ENCODE results near the gene DMD. TPM values are rescaled to one million over a fixed set of nuclear protein-coding genes. Genes with fewer than 3 reads are reported as not detected.

The DMD gene
- total RNA-seq, 2 experiments from 2014 or later, result 0.20 to 0.47 TPM

DNA sequence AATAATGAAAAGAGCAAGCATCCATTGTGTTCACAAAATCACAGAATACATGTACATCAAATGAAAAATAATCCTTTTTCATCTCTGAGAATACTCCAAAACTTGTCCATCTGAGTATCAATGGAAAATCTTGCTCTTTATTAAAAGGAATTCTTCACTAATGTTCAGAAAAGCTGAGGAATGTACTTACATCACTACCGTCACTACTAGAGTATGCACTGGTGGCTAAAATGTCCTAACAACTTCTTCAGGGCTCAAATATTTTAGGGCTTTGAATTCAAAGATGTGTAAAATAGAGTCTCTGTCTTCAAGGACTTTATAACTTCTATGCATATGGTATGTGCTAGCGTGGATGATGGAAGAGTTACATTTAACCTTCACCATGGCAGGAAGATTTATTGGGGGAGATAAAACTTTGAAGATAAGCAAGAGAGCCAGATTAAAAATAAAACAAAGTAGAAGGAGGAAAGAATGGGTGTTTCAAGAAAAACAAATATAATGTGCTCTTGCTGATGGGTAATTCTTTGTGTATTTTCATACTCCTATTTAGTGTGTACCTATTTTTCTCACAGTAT lies 55.1 kb downstream of the DMD start:
- intact Hi-C loops (cut with DNase I, micrococcal nuclease), result no loop called here
- H3K27me3 Mint-ChIP-seq, result no peaks in the 10 kb centered on the region
- no peak for ATAC-seq (ENCODE audit: poor library complexity)

GRCh38 chrX:33149580-33149979 lies 61.8 kb downstream of the DMD start:
- H3K27me3 ChIP-seq (ENCODE audit: control insufficient read depth in 1 of 2, insufficient read depth in 2 of 2, low read length in 2 of 2), result no peaks in the 10 kb centered on the region
- CTCF ChIA-PET, result no interaction called here
- Mint-ChIP-seq H3K4me1 (ENCODE audit: low read depth) (no peaks in the 10 kb centered on the region), H3K9me3 (no peaks in the 10 kb centered on the region), H3K36me3 (ENCODE audit: low read depth) (no peaks in the 10 kb centered on the region), H3K27ac (no peak overlapping the region), H3K27me3 (no peaks in the 10 kb centered on the region), H3K4me3 (no peak overlapping the region)
- H3K4me1 ChIP-seq (ENCODE audit: insufficient read depth, low read length), result no peaks in the 10 kb centered on the region
- H3K4me3 ChIP-seq (ENCODE audit: low read length), result no peak overlapping the region
- no peaks in the 10 kb centered on the region for H3K9me3 ChIP-seq (ENCODE audit: control insufficient read depth in 1 of 2, insufficient read depth in 1 of 2, low read length in 2 of 2)
- no peak overlapping the region for H3K27ac ChIP-seq (ENCODE audit: low read depth in 1 of 2, low read length in 2 of 2)
- no peaks in the 10 kb centered on the region for H3K36me3 ChIP-seq (ENCODE audit: insufficient read depth, low read length)
- DNase-seq (no peak), ATAC-seq (ENCODE audit: poor library complexity) (no peak)
- intact Hi-C loops (cut with DNase I, micrococcal nuclease), result no loop called here
- no peak for TF ChIP-seq CTCF (IDR thresholded peaks at IDR 0.05)
- POLR2A ChIA-PET, result no interaction called here

More for the DNA sequence above, 55.1 kb downstream of the DMD start:
- Histone ChIP-seq H3K27me3 (ENCODE audit: control insufficient read depth in 1 of 2, insufficient read depth in 2 of 2, low read length in 2 of 2) (no peaks in the 10 kb centered on the region), H3K4me1 (ENCODE audit: insufficient read depth, low read length) (no peaks in the 10 kb centered on the region), H3K27ac (ENCODE audit: low read depth in 1 of 2, low read length in 2 of 2) (no peak overlapping the region), H3K4me3 (ENCODE audit: low read length) (no peak overlapping the region), H3K36me3 (ENCODE audit: insufficient read depth, low read length) (no peaks in the 10 kb centered on the region), H3K9me3 (ENCODE audit: control insufficient read depth in 1 of 2, insufficient read depth in 1 of 2, low read length in 2 of 2) (no peaks in the 10 kb centered on the region)
- ChIA-PET CTCF (no interaction called here), POLR2A (no interaction called here)
- no peak for TF ChIP-seq CTCF (IDR thresholded peaks at IDR 0.05)
- no peak overlapping the region for H3K4me3 Mint-ChIP-seq
- no peak overlapping the region for H3K27ac Mint-ChIP-seq
- no peaks in the 10 kb centered on the region for H3K36me3 Mint-ChIP-seq (ENCODE audit: low read depth)
- no peaks in the 10 kb centered on the region for H3K4me1 Mint-ChIP-seq (ENCODE audit: low read depth)
- no peaks in the 10 kb centered on the region for H3K9me3 Mint-ChIP-seq
- no peak for DNase-seq

- no peak overlapping the region for H3K4me3 ChIP-seq (ENCODE audit: low read length)
- no peaks in the 10 kb centered on the region for H3K9me3 Mint-ChIP-seq
- no peaks in the 10 kb centered on the region for H3K36me3 Mint-ChIP-seq (ENCODE audit: low read depth)
- ChIA-PET CTCF (no interaction called here), POLR2A (no interaction called here)
- intact Hi-C loops (cut with DNase I, micrococcal nuclease), result no loop called here
- no peak overlapping the region for H3K4me3 Mint-ChIP-seq
- DNase-seq, result no peak
- H3K27ac Mint-ChIP-seq, result no peak overlapping the region
- H3K27ac ChIP-seq (ENCODE audit: low read depth in 1 of 2, low read length in 2 of 2), result no peak overlapping the region
- H3K4me1 ChIP-seq (ENCODE audit: insufficient read depth, low read length), result no peaks in the 10 kb centered on the region
- H3K27me3 ChIP-seq (ENCODE audit: control insufficient read depth in 1 of 2, insufficient read depth in 2 of 2, low read length in 2 of 2), result no peaks in the 10 kb centered on the region
- no peaks in the 10 kb centered on the region for H3K9me3 ChIP-seq (ENCODE audit: control insufficient read depth in 1 of 2, insufficient read depth in 1 of 2, low read length in 2 of 2)
- no peaks in the 10 kb centered on the region for H3K4me1 Mint-ChIP-seq (ENCODE audit: low read depth)
- H3K36me3 ChIP-seq (ENCODE audit: insufficient read depth, low read length), result no peaks in the 10 kb centered on the region
- no peak for TF ChIP-seq CTCF (IDR thresholded peaks at IDR 0.05)
- no peaks in the 10 kb centered on the region for H3K27me3 Mint-ChIP-seq
- ATAC-seq (ENCODE audit: poor library complexity), result no peak
Measured at GRCh38 chrX:33149085-33149484, 62.3 kb downstream of the DMD start.

Data from CD4-positive, alpha-beta T cell (primary cell).